IMR-90 (cell line): ENCODE data around the gene USP26. TPM values are rescaled to one million over a fixed set of nuclear protein-coding genes. Genes with fewer than 3 reads are reported as not detected.

ENCODE experiments used
- ATAC-seq: fragments of 200-7000 bp; cut with Tn5 transposase; 2 replicates; pipeline ENCODE4 v1.9.1; 2020; ENCODE audit warnings: low read depth, mild to moderate bottlenecking, moderate library complexity
- BruUV-seq: library from RNA; stranded (reverse); fragments of 400-500 nt; replicated peaks from 2 replicates; lab custom pipeline; 2021; lab: Mats Ljungman, UMichigan
- CTCF ChIA-PET: fragments of 300-600 bp; formaldehyde crosslinking; extraction: SDS; loops from one replicate; lab custom pipeline; 2021; ENCODE audit warnings: antibody characterized with exemption; lab: Yijun Ruan, JAX
- POLR2A ChIA-PET: fragments of 300-600 bp; sonication (Branson Sonifier 250); formaldehyde crosslinking; loops from one replicate; lab custom pipeline; 2022; ENCODE audit warnings: antibody characterized with exemption; ENCODE audit not compliant: unreplicated experiment; lab: Charles Lee
- DNase-seq: peaks from one replicate; pipeline ENCODE4 v3.0.0; 2013
- H2AFZ ChIP-seq: replicated peaks from 2 replicates; pipeline ENCODE3; 2013; ENCODE audit warnings: low read length, mild to moderate bottlenecking; ENCODE audit not compliant: poor library complexity
- H2AK5ac ChIP-seq: 2 replicates; pipeline ENCODE4 v1.6.1; 2013; ENCODE audit warnings: low read depth, low read length, inconsistent platforms
- H2AK9ac ChIP-seq: replicated peaks from 2 replicates; pipeline ENCODE3; 2013; ENCODE audit warnings: mild to moderate bottlenecking, low read depth, low read length, moderate library complexity; ENCODE audit not compliant: poor library complexity
- H2BK120ac ChIP-seq: 2 replicates; pipeline ENCODE4 v1.6.1; 2013; ENCODE audit warnings: low read depth, low read length, inconsistent platforms
- H2BK15ac ChIP-seq: 3 replicates; pipeline ENCODE4 v1.6.1; 2013; ENCODE audit warnings: low read depth, low read length, inconsistent platforms
- H2BK20ac ChIP-seq: 2 replicates; pipeline ENCODE4 v1.6.1; 2013; ENCODE audit warnings: low read depth, mild to moderate bottlenecking, inconsistent platforms, low read length, moderate library complexity
- H2BK5ac ChIP-seq: 2 replicates; pipeline ENCODE4 v1.6.1; 2013; ENCODE audit warnings: mild to moderate bottlenecking, low read depth, low read length, inconsistent platforms; ENCODE audit not compliant: poor library complexity, severe bottlenecking
- H3K14ac ChIP-seq: replicated peaks from 2 replicates; pipeline ENCODE4 v1.6.1; 2013; ENCODE audit warnings: low read depth, low read length, inconsistent platforms
- H3K18ac ChIP-seq: 2 replicates; pipeline ENCODE4 v1.6.1; 2013; ENCODE audit warnings: low read depth, low read length, control low read depth
- H3K23ac ChIP-seq: 2 replicates; pipeline ENCODE4 v1.6.1; 2013; ENCODE audit warnings: low read depth, low read length, inconsistent platforms
- H3K27ac ChIP-seq: 2 replicates; pipeline ENCODE4 v1.5.1; 2013; ENCODE audit warnings: mild to moderate bottlenecking, control low read depth, low read length; ENCODE audit not compliant: insufficient read depth
- H3K27me3 ChIP-seq: 2 replicates; pipeline ENCODE4 v1.6.1; 2013; ENCODE audit warnings: low read length; ENCODE audit not compliant: control insufficient read depth, insufficient read depth
- H3K36me3 ChIP-seq: 2 replicates; pipeline ENCODE4 v1.6.1; 2013; ENCODE audit warnings: low read length, mixed read lengths; ENCODE audit not compliant: control insufficient read depth, insufficient read depth
- H3K4ac ChIP-seq: 2 replicates; pipeline ENCODE4 v1.6.1; 2013; ENCODE audit warnings: low read depth, low read length, inconsistent platforms
- H3K4me1 ChIP-seq: 2 replicates; pipeline ENCODE4 v1.6.1; 2013; ENCODE audit warnings: low read length, mixed read lengths; ENCODE audit not compliant: control insufficient read depth, insufficient read depth
- H3K4me2 ChIP-seq: 2 replicates; pipeline ENCODE4 v1.6.1; 2013; ENCODE audit warnings: low read depth, mild to moderate bottlenecking, control low read depth, low read length, moderate library complexity
- H3K4me3 ChIP-seq: 2 replicates; pipeline ENCODE4 v1.5.1; 2013; ENCODE audit warnings: low read depth, mild to moderate bottlenecking, control low read depth, low read length, moderate library complexity; ENCODE audit not compliant: insufficient read depth
- H3K56ac ChIP-seq: 2 replicates; pipeline ENCODE4 v1.6.1; 2013; ENCODE audit warnings: low read length, inconsistent platforms; ENCODE audit not compliant: insufficient read depth; ENCODE audit errors: extremely low read depth
- H3K79me1 ChIP-seq, 2 experiments: 2 replicates each; pipeline ENCODE4 v1.6.1; 2013; ENCODE audit warnings: low read length in 2 of 2, inconsistent platforms in 1 of 2, low read depth in 1 of 2
- H3K9ac ChIP-seq: 2 replicates; pipeline ENCODE4 v1.6.1; 2013; ENCODE audit warnings: low read depth, low read length, control low read depth
- H3K9me1 ChIP-seq: 2 replicates; pipeline ENCODE4 v1.6.1; 2013; ENCODE audit warnings: low read length, inconsistent platforms; ENCODE audit not compliant: insufficient read depth
- H3K9me3 ChIP-seq: 2 replicates; pipeline ENCODE4 v1.6.1; 2013; ENCODE audit warnings: low read length; ENCODE audit not compliant: control insufficient read depth, insufficient read depth
- H4K20me1 ChIP-seq: 2 replicates; pipeline ENCODE4 v1.6.1; 2013; ENCODE audit warnings: low read length, inconsistent platforms; ENCODE audit not compliant: insufficient read depth
- H4K5ac ChIP-seq: 2 replicates; pipeline ENCODE4 v1.6.1; 2013; ENCODE audit warnings: mild to moderate bottlenecking, low read depth, low read length, control low read depth
- H4K8ac ChIP-seq, 2 experiments: 2 replicates each; pipeline ENCODE4 v1.6.1; 2013; ENCODE audit warnings: low read depth in 2 of 2, low read length in 2 of 2, control low read depth in 1 of 2, inconsistent platforms in 1 of 2
- H4K91ac ChIP-seq: 2 replicates; pipeline ENCODE4 v1.6.1; 2013; ENCODE audit warnings: low read depth, low read length, inconsistent platforms; ENCODE audit not compliant: insufficient read depth
- CEBPB ChIP-seq: IDR thresholded peaks from 2 replicates; pipeline ENCODE4 v1.6.1; 2012; ENCODE audit warnings: low read depth, low read length, improper control_type of control experiment
- CTCF ChIP-seq: conservative IDR thresholded peaks from 2 replicates; pipeline ENCODE4 v1.5.1; 2012; ENCODE audit warnings: mild to moderate bottlenecking, low read depth, low read length, improper control_type of control experiment
- POLR2A ChIP-seq: IDR thresholded peaks from 2 replicates; pipeline ENCODE4 v1.6.1; 2012; ENCODE audit warnings: mild to moderate bottlenecking, low read depth, low read length
- USF2 ChIP-seq: fragments of 150-350 bp; IDR thresholded peaks from 2 replicates; pipeline ENCODE4 v1.6.1; 2017; ENCODE audit warnings: mild to moderate bottlenecking, antibody characterized with exemption, low read length, low read depth
- WGBS, 2 experiments: methylation state at CpG; one replicate each; pipeline versions ENCODE4 v1.1.5 to v1.1.7; 2013; ENCODE audit warnings: missing lambda C conversion rate in 2 of 2; ENCODE audit not compliant: insufficient read length in 1 of 2; ENCODE audit errors: extremely low coverage in 2 of 2; 5-methylcytosine and 5-hydroxymethylcytosine counted together
- dilution Hi-C: fragments of 300-500 bp; cut with HindIII; formaldehyde crosslinking; loops from one replicate; pipeline ENCODE4 v1.14.3; 2018; ENCODE audit warnings: low sequenced_read_pairs; ENCODE audit not compliant: unreplicated experiment
- in situ Hi-C: fragments of 300-500 bp; cut with MboI; formaldehyde crosslinking; loops from 3 replicates; pipeline ENCODE4 v1.14.3; 2019; ENCODE audit warnings: low sequenced_read_pairs, inconsistent platforms, mixed read lengths
- intact Hi-C: fragments of 100-400 bp; cut with micrococcal nuclease; formaldehyde crosslinking; loops from 2 replicates; pipeline ENCODE4 v1.10.0; 2022
- polyA plus RNA-seq, 3 experiments: library from polyadenylated mRNA; depleted of rRNA; stranded (reverse); fragments of >200 nt; gene quantifications; 2 replicates each; pipeline ENCODE4 v1.2.3, GENCODE V29; 2012; ENCODE audit warnings: low replicate concordance in 1 of 3
- total RNA-seq: library from RNA; depleted of rRNA; stranded (reverse); fragments of >200 nt; gene quantifications from 2 replicates; pipeline ENCODE4 v1.2.3, GENCODE V29; 2012

USP26 gene
- total and polyA plus RNA-seq, 2 of the 4 experiments (the other 2 are of a cell fraction): not detected

GRCh38 chrX:133134282-133134681 lies 37.4 kb upstream of the USP26 start:
- Histone ChIP-seq H3K27ac (no peak overlapping the region), H3K18ac (no peak overlapping the region), H4K20me1 (no peaks in the 10 kb centered on the region), H3K4ac (no peak overlapping the region), H2AFZ (no peak overlapping the region), H4K5ac (no peak overlapping the region), H2BK20ac (no peak overlapping the region), H3K14ac (no peak overlapping the region), H4K91ac (no peak overlapping the region), H2BK15ac (no peak overlapping the region), H3K27me3 (no peaks in the 10 kb centered on the region), H3K4me1 (no peaks in the 10 kb centered on the region), H3K9ac (no peak overlapping the region), H2BK120ac (no peak overlapping the region), H3K23ac (no peak overlapping the region), H2AK9ac (no peak overlapping the region), H3K9me1 (no peaks in the 10 kb centered on the region), H3K4me2 (no peak overlapping the region), H3K9me3 (no peaks in the 10 kb centered on the region), H2AK5ac (no peak overlapping the region), H3K79me1 (no peaks in the 10 kb centered on the region), H2BK5ac (no peak overlapping the region), H3K4me3 (no peak overlapping the region), H4K8ac (no peak overlapping the region), H3K36me3 (no peaks in the 10 kb centered on the region), H3K56ac (no peak overlapping the region)
- intact Hi-C loops: no loop called here
- no CpG with 5 or more reads among the region's 4 CpGs for WGBS, 2 experiments
- dilution Hi-C loops: no loop called here
- in situ Hi-C loops: no loop called here
- ChIA-PET CTCF (no interaction called here), POLR2A (no interaction called here)
- no peak for TF ChIP-seq POLR2A
- TF ChIP-seq USF2: no peak
- TF ChIP-seq CEBPB: no peak
- no peak for TF ChIP-seq CTCF
- no TSS peak for BruUV-seq
- DNase-seq (no peak), ATAC-seq (no peak)
